SHP77 treated with DMSO at 0.1 percent for 48 hours (cell line): ENCODE data around the gene C1orf116.

Source experiments
- DNase-seq: peaks from one replicate; lab custom pipeline; 2025; lab: John Stamatoyannopoulos, UW

The C1orf116 gene

GRCh38 chr1:206992790-206993189 is 39.8 kb downstream of the C1orf116 start:
- DNase-seq: no peak

GRCh38 chr1:206987873-206988272 is 44.7 kb downstream of the C1orf116 start:
- no peak for DNase-seq

- DNase-seq: no peak
Measured at GRCh38 chr1:206986885-206987284, 45.7 kb downstream of the C1orf116 start.

GRCh38 chr1:206986402-206986801 is 46.2 kb downstream of the C1orf116 start:
- DNase-seq: no peak

DNA sequence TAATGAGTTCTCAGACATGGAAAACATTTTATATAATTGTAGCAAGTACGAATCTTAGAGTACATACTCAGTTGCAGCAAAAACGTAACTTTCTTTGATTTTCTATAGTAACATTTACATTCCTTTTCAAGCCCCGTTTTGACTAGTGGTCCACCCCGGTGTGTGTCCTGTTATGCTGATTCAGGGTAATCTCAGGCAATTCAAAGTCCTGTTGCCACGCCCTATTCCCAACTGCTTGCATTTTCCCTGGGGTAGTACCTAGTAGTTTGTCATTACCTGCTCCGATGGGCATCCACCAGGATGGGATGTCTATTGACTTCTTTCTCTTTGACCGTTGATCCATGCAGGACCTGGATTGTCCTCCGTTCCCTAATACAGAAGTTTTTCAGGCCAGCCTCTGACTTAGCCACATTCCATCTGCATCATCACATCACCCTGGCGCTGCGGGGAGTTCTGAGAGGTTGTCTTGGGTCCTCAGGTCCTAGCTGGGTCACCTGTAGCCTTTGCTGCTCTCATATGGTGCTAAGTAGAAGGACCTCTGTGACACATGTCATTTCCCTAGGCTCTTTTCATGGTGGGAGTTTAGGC is 47.3 kb downstream of the C1orf116 start:
- DNase-seq: no peak

- peak; percentile 9 for DNase-seq
Measured at GRCh38 chr1:206982216-206982615, 50.3 kb downstream of the C1orf116 start.

DNA sequence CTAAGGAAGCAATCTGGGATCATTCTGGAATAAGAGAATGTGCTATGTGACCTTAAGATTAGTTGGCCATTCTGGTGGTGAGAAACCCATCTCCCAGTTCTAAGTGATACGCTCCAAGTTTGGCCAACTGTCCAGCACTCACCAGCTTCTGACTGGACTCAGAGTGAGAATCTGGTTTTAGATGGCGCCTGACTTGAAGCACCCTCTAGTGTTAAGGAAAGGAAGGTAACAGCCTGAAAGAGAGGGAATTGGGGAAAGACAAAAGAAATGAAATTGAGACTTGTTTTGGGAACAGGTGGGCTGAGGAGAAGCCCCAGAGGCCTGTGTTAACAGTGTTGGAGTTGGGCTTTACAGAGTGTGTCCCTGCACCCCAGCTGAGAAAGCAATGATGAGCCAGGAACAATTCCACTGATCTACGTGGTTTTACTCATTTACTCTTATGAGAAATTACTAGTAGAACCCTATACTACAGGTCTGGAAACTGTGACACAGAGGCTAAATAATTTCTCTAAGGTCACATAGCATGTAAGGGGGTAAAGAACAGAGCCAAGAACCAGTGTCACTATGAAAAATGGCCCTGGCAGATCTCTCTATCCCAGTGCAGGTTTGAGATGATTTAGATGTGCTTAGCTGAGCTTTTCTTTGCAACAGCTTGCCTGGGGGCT is 53.0 kb downstream of the C1orf116 start:
- DNase-seq: no peak

DNA sequence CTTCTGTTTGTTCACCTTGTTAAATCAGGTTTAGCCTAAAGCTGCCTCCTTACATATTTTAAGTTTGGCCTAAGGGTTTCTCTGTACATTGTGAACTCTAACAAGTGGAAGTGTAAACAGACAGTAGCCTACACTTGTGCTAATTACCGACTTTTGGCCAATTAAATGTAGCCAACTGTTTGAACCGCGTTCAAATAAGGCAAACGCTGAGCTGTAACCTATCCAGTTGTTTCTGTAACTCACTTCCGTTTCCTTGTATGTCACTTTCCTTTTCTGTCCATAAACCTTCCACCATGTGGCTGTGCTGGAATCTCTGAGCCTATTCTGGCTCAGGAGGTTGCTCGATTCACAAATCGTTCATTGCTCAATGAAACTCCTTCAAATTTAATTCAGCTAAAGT is 54.3 kb downstream of the C1orf116 start:
- DNase-seq: no peak

DNA sequence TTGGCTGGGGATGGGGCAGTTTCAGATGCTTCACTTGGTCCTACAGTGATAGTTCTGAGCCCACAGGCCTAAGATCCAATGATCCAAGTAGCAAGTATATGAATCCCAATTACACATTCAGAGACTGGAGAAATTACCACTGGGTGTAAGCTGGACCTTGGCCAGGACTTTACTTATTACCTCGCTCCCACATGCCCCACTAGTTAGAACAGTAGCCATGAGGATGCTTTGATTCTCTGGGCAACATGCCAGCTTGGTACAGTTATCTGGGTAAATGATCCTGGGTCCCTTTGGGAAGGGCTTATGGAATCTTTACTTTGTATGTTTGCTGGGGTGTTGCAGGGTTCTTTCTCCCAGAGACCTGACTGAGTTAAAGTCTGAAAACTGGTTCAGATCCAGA is 57.2 kb downstream of the C1orf116 start:
- no peak for DNase-seq

DNA sequence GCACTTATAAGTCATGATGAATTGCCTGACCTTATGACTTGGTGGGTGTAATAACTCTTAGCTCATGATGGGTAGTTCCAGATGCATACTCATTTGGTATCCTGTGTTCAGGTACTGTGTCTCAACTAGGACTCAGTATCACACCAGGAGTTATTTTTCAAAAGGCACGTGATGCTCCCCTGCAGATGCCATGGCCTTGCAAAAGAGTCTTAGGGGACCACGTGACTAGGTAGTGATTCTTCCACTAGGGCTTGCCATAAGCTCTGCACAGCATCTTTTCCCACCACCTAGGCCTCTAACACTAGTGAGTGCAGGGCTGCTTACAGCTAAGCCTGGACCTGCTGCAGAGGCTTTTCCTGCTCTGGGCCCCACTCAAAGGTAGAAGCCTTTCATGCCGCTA is 58.4 kb downstream of the C1orf116 start:
- DNase-seq: no peak

GRCh38 chr1:206972728-206973127 is 59.8 kb downstream of the C1orf116 start:
- no peak for DNase-seq

- DNase-seq: no peak
Measured at GRCh38 chr1:206971029-206971655, 61.4 kb downstream of the C1orf116 start.

DNA sequence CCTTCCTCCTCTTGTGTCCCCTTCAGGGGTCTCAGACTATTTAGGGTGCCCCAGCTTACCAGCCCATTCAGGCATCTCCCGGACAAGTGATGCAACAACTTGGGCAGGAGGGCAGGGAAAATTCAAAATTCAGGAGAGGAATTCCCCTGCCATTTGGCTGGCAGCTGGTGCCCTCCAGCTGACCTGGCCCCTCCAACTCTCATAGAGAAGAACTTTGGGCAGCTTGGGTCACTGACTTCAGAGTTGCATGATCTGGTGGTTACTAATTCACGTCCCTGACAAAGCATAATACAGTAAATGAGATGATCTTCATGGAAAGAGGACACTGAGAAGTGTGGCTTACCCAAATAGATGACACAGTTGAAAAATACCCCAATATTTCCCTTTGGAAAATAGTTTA is 62.1 kb downstream of the C1orf116 start, which contains the start of gene FCAMR:
Gene FCAMR (minus strand): TSS at position 15 of the 400 bp plus-strand sequence. CDS start 335 bp downstream, outside the sequence.
- no peak for DNase-seq

- DNase-seq: no peak
Measured at GRCh38 chr1:206969090-206969489, 63.5 kb downstream of the C1orf116 start.
